Renal cortex interstitium (tissue), 11 donors: ENCODE results near the gene ARFGAP3. TPM values are rescaled to one million over a fixed set of nuclear protein-coding genes. Genes with fewer than 3 reads are reported as not detected.

ENCODE experiments used
- DNase-seq, 11 donors: peaks; one replicate each; pipeline ENCODE4 v3.0.0-alpha.2; 2013; ENCODE audit warnings: low read depth in 9 of 11, low spot score in 4 of 11; ENCODE audit errors: extremely low read depth in 1 of 11
- polyA plus RNA-seq, 3 donors: library from polyadenylated mRNA; unstranded; fragments of 120-200 nt; gene quantifications; one replicate each; pipeline ENCODE4 v1.2.1, GENCODE V29; 2013; ENCODE audit not compliant: insufficient read length in 3 of 3

Gene ARFGAP3
- polyA plus RNA-seq, 3 donors = 49.1 to 51.9 (median 49.4) TPM

- DNase-seq = no peak
These were observed 15.6 kb downstream of the ARFGAP3 start for GRCh38 chr22:42841444-42841843.

- no peak for DNase-seq
These were observed 19.5 kb downstream of the ARFGAP3 start for GRCh38 chr22:42837556-42837955.

GRCh38 chr22:42836026-42836425 lies 21.0 kb downstream of the ARFGAP3 start:
- no peak for DNase-seq

- no peak for DNase-seq
These were observed 22.7 kb downstream of the ARFGAP3 start for GRCh38 chr22:42834177-42834949.

GRCh38 chr22:42833104-42833503 lies 24.0 kb downstream of the ARFGAP3 start:
- DNase-seq = no peak

GRCh38 chr22:42831712-42832111 lies 25.4 kb downstream of the ARFGAP3 start:
- DNase-seq = no peak

GRCh38 chr22:42830161-42830560 lies 26.9 kb downstream of the ARFGAP3 start:
- DNase-seq = no peak

- DNase-seq = no peak
These were observed 27.8 kb downstream of the ARFGAP3 start for GRCh38 chr22:42829302-42829701.

- no peak for DNase-seq
These were observed 31.3 kb downstream of the ARFGAP3 start for GRCh38 chr22:42825796-42826195.

- DNase-seq = no peak
These were observed 35.7 kb downstream of the ARFGAP3 start for GRCh38 chr22:42821386-42821785.

- peak in 4 of 11 donors; percentile 36 to 65 (median 49) for DNase-seq
These were observed 36.9 kb downstream of the ARFGAP3 start for GRCh38 chr22:42820045-42820763.

GRCh38 chr22:42819412-42820044 lies 37.5 kb downstream of the ARFGAP3 start:
- no peak for DNase-seq

- DNase-seq = no peak
These were observed 39.5 kb downstream of the ARFGAP3 start for GRCh38 chr22:42817556-42817955.

- DNase-seq = no peak
These were observed 40.7 kb downstream of the ARFGAP3 start for GRCh38 chr22:42816336-42816735.

GRCh38 chr22:42814616-42815015 lies 42.5 kb downstream of the ARFGAP3 start:
- DNase-seq = no peak

- DNase-seq = no peak
These were observed 42.9 kb downstream of the ARFGAP3 start for GRCh38 chr22:42814215-42814614.

GRCh38 chr22:42813501-42813900 lies 43.6 kb downstream of the ARFGAP3 start:
- DNase-seq = no peak

- DNase-seq = peak in 4 of 11 donors; percentile 26 to 59 (median 45)
These were observed 45.6 kb downstream of the ARFGAP3 start for GRCh38 chr22:42811459-42811858.

- no peak for DNase-seq
These were observed 48.6 kb downstream of the ARFGAP3 start for GRCh38 chr22:42808521-42808920.

- no peak for DNase-seq
These were observed 49.9 kb downstream of the ARFGAP3 start for GRCh38 chr22:42807185-42807584.
